Stimulated activated naive CD8-positive, alpha-beta T cell treated with anti-CD3 and anti-CD28 coated beads, Interleukin-15, amount 100 ng/mL, for 72 hours (primary cell): Measurements from ENCODE around the gene EGFL6.
"Not testable (repeated sequence)": the region's sequence is repeated elsewhere in the genome, so short reads cannot be mapped to it uniquely, and the experiment has no call there.

Experiments
- ATAC-seq: fragments of 150-1000 bp; cut with Tn5 transposase; 2 replicates; pipeline ENCODE4 v1.10.0; 2021; ENCODE audit warnings: mild to moderate bottlenecking, moderate library complexity
- DNase-seq, 2 donors: peaks; one replicate each; pipeline ENCODE4 v3.0.0; 2021 to 2022
- H3K27ac Mint-ChIP-seq, 2 donors: one replicate each; pipeline ENCODE4 v1.8.0; 2022; ENCODE audit warnings: mild to moderate bottlenecking in 2 of 2, mixed read lengths in 2 of 2, moderate library complexity in 2 of 2
- H3K27me3 Mint-ChIP-seq: one replicate; pipeline ENCODE4 v1.8.0; 2022; ENCODE audit warnings: mixed read lengths
- H3K4me1 Mint-ChIP-seq: one replicate; pipeline ENCODE4 v1.8.0; 2022; ENCODE audit warnings: mild to moderate bottlenecking, mixed read lengths
- H3K4me3 Mint-ChIP-seq, 2 donors: one replicate each; pipeline ENCODE4 v1.8.0; 2022; ENCODE audit warnings: mild to moderate bottlenecking in 2 of 2, mixed read lengths in 2 of 2, moderate library complexity in 1 of 2
- H3K9me3 Mint-ChIP-seq, 2 donors: one replicate each; pipeline ENCODE4 v1.8.0; 2022; ENCODE audit warnings: mixed read lengths in 2 of 2

Gene EGFL6

DNA sequence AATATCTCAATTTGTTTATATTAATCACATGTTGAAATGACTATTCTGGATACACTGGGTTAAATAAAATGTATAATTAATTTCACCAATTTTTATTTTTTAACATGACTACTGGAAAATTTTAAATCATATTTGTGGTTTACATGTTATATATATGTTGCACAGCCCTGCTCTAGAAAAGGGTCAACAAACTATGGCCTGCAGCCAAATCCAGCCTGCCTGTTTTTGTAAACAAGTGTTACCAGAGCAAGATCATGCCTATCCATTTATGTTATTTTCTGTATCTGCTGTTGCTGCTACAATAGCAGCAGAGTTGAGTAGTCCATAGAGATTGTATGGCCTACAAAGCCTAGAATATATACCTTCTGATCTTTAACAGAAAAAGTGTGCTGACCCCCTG, 84.7 kb downstream of the EGFL6 start:
- Mint-ChIP-seq H3K4me3 (peak overlapping the region in 1 of 2 donors; percentile 76), H3K27me3 (no peaks in the 10 kb centered on the region), H3K9me3 (no peaks in the 10 kb centered on the region), H3K27ac (no peak overlapping the region), H3K4me1 (peaks cover 27% of the 10 kb centered on the region)
- DNase-seq (no peak), ATAC-seq (no peak)

DNA sequence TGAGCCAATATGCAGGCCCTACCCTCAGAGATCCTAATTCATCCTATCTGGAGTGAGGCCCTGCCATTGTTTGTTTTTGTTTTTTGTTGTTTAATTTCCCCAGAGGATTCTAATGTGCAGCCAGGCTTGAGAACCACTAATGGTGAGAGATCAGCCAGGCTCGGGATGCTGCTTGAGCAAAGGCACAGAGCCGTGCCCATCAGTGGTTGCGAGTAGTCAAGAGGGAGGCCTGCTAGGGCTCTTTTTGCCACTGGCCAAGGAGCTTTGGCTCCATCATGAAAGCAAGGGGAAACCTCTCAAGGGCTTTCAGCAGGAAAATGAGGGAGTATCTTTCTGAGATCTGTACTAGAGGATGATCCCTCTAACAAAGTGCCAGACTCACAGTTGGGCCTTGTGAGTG, 86.3 kb downstream of the EGFL6 start:
- peaks cover 28% of the 10 kb centered on the region for H3K4me1 Mint-ChIP-seq
- H3K27me3 Mint-ChIP-seq: no peaks in the 10 kb centered on the region
- no peak overlapping the region for H3K4me3 Mint-ChIP-seq
- peak overlapping the region in 1 of 2 donors; percentile 80 for H3K27ac Mint-ChIP-seq
- no peaks in the 10 kb centered on the region for H3K9me3 Mint-ChIP-seq
- DNase-seq (no peak), ATAC-seq (no peak)

DNA sequence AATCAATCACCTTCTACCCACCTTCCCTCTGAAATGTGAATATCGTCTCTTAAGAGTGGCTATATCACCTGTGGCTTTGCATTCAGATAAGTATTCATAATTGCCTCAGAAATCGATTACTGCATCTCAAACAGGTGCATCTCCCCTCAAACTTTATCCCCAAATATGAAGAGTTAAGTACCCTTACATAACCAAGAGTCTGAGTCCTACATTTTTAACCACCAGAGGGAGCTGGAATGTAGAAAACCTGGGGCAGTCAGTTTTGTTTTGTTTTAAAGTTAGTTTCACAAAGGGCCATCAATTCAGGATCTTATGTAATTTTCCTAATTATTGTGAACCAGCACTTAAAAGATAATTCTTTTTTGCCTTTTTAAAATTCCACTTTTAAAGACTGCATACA, 89.2 kb downstream of the EGFL6 start:
- Mint-ChIP-seq H3K27me3 (no peaks in the 10 kb centered on the region), H3K9me3 (no peaks in the 10 kb centered on the region), H3K4me3 (no peak overlapping the region), H3K4me1 (peaks cover 33% of the 10 kb centered on the region), H3K27ac (peak overlapping the region in 1 of 2 donors; percentile 76)
- ATAC-seq (no peak), DNase-seq (no peak)

DNA sequence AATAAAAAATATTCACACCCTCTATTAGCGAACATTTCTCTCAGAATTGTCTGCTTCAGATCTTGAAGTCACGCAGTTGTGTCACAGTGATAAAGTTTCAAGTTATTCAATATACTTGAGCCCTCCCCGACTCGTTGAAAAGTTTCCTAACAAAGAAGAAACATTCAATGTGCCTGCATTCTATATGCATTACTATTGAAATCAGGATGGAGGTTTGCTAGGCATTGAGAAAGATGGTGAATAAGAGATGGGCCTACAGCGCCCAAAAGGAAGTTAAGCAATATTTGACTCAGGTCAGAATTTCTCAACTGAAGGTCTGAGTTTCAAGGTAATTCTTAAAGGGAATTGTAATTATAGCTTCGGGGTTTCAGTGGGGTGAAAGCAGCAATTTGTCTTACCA, 89.7 kb downstream of the EGFL6 start:
- no peak for ATAC-seq
- Mint-ChIP-seq H3K9me3 (no peaks in the 10 kb centered on the region), H3K27me3 (no peaks in the 10 kb centered on the region), H3K27ac (no peak overlapping the region), H3K4me1 (peaks cover 33% of the 10 kb centered on the region), H3K4me3 (no peak overlapping the region)
- no peak for DNase-seq

DNA sequence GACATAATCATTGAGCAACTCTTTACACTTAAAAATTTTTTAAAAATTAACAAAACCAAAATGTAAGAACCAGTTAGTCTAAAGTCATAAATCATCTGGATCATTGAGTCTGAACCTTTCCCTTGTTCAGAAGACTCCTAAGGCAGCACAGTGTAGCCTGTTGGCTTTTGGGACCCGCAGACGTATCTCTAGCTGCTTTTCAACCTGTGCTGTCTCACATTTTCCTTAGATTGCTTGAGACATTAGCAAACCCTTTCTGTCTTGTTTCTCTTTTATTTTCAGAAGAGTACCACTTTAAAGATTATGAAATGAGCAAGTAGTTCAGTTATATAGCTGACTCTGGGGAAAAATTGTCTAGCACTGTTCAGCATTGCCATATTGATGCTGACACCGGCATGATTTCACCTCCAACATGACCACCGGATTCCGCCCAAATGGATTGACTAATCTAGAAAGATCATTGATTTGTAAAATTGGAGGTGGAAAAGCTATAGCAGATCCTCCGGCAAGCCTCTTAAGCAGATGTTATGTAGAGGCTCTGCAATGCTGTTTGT, 92.4 kb downstream of the EGFL6 start:
- Mint-ChIP-seq H3K27ac (no peak overlapping the region), H3K4me3 (no peak overlapping the region), H3K9me3 (no peaks in the 10 kb centered on the region), H3K27me3 (no peaks in the 10 kb centered on the region), H3K4me1 (peaks cover 22% of the 10 kb centered on the region)
- no peak for DNase-seq
- ATAC-seq: no peak

DNA sequence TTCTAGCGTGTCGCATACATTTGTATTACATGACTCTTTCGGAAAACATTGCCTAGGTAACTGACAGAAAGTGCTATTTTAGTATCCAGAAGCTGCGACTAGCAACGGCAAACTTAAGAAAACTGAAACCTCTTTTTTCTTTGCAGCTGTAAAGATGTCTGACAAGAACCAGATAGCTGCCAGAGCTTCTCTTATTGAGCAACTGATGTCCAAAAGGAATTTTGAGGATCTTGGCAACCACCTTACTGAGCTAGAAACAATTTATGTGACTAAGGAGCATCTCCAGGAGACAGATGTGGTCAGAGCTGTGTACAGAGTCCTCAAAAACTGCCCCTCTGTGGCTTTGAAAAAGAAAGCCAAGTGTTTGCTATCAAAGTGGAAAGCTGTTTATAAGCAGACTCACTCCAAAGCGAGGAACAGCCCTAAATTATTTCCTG, 93.0 kb downstream of the EGFL6 start:
- DNase-seq (no peak), ATAC-seq (no peak)
- Mint-ChIP-seq H3K4me1 (peaks cover 25% of the 10 kb centered on the region), H3K4me3 (no peak overlapping the region), H3K27me3 (no peaks in the 10 kb centered on the region), H3K27ac (no peak overlapping the region), H3K9me3 (no peaks in the 10 kb centered on the region)

DNA sequence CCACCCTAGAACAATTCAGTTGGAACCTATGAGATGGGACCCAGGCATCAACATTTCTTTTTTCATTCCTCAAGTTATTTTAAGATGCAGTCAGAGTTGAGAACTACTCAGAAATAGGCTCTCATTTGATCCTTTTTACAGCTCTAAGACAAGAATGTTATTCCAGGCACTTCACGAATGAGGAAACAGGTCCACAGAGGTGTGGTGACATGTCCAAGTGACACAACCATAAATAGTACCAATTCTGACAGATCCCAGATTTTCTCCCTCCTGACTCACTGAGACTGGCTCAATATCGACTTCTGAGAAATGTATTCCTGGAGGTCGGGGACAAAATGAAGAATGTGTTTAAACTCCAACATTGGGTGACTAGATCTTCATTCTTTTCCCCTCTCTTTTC, 94.6 kb downstream of the EGFL6 start:
- no peaks in the 10 kb centered on the region for H3K27me3 Mint-ChIP-seq
- ATAC-seq: no peak
- no peak overlapping the region for H3K4me3 Mint-ChIP-seq
- H3K9me3 Mint-ChIP-seq: no peaks in the 10 kb centered on the region
- DNase-seq: no peak
- H3K27ac Mint-ChIP-seq: peak overlapping the region in 1 of 2 donors; percentile 12
- H3K4me1 Mint-ChIP-seq: peaks cover 18% of the 10 kb centered on the region

DNA sequence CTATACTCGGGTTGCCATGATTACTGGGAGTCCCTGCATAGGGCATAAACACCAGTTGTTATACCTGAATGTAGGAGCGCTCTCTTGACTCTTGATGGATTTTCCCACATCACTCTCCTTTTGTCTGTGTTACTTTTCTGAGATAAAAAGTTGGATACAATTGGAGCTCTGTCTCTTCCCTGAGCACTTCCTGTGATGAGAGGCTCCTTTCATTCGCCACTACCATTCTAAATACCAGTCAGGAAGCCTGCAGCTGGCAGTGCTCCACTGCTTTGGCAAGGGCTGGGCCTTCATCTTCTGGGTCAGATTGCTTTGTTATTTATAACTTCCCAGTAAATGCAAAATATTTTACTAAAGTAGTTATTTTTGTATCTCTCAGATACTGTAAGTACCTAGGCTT, 97.4 kb downstream of the EGFL6 start:
- no peaks in the 10 kb centered on the region for H3K9me3 Mint-ChIP-seq
- DNase-seq: no peak
- ATAC-seq: no peak
- no peak overlapping the region for H3K27ac Mint-ChIP-seq
- no peak overlapping the region for H3K4me3 Mint-ChIP-seq
- peaks cover 37% of the 10 kb centered on the region for H3K4me1 Mint-ChIP-seq
- H3K27me3 Mint-ChIP-seq: no peaks in the 10 kb centered on the region

DNA sequence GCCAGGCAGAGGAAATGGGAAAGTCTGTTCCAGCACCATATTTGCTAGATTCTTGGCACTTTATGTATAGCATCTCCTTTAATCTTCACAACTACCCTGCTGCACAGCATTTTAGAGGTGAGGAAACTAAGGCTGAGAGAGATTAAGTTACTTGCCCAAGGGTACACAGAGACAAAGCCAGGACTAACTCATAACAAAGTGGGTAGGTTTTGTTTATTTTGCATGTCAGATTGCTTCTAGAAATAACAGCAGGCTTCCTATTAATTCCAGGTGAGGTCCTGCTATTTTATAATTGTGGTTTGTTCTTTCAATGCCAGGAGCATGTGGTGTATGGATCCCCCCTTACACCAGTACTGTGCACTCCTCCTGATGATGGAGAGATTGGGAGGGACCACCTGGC, 98.5 kb downstream of the EGFL6 start:
- ATAC-seq: no peak
- DNase-seq: no peak

DNA sequence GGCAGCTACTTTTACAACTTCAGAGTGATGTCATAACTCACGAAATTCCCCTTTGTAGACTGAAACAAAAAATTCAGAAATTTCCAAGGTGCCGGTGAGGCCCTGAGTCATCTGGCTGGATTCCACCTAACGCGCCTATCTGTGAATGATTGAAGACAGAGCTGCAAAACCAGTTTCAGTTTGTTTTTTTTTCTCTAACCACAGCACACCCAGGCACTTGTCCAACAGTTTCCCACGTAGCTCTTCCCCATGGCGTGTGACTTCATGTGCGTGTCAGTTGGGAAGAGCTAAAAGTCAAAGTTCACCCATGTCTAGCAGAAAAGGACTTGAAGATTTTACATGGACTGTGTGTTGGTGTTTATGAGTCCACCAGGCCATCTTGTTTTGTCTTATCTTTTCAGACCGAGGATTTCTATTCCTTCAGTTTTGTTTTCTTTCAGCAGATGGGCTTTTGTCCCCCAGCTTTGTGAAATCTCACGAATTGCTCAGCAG, 99.9 kb downstream of the EGFL6 start:
- Mint-ChIP-seq H3K4me1 (peaks cover 27% of the 10 kb centered on the region), H3K9me3 (no peaks in the 10 kb centered on the region), H3K4me3 (peak overlapping the region; percentile 49 to 68), H3K27ac (peak overlapping the region; percentile 87 to 92), H3K27me3 (no peaks in the 10 kb centered on the region)
- ATAC-seq (peak; percentile 94), DNase-seq (peak; percentile 33 to 71)

More for the DNA sequence above, 98.5 kb downstream of the EGFL6 start:
- Mint-ChIP-seq H3K4me3 (no peak overlapping the region), H3K27me3 (no peaks in the 10 kb centered on the region), H3K27ac (no peak overlapping the region), H3K9me3 (no peaks in the 10 kb centered on the region), H3K4me1 (peaks cover 27% of the 10 kb centered on the region)

DNA sequence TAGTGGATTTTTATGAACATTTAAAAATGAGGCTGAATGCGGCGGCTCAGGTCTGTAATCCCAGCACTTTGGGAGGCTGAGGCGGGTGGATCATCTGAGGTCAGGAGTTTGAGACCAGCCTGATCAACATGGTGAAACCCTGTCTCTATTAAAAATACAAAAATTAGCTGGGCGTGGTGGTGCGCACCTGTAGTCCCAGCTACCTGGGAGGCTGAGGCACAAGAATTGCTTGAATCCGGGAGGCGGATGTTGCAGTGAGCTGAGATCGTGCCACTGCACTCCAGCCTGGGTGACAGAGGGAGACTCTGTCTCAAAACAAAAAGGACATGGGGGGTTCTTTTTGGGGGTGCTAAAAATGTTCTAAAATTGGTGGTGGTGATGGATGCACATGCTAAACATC, 100.4 kb downstream of the EGFL6 start:
- H3K4me1 Mint-ChIP-seq: peaks cover 27% of the 10 kb centered on the region
- peak overlapping the region; percentile 49 to 68 for H3K4me3 Mint-ChIP-seq
- not testable (repeated sequence) for H3K27me3 Mint-ChIP-seq, ATAC-seq, DNase-seq, H3K9me3 Mint-ChIP-seq
- peak overlapping the region; percentile 87 to 92 for H3K27ac Mint-ChIP-seq

DNA sequence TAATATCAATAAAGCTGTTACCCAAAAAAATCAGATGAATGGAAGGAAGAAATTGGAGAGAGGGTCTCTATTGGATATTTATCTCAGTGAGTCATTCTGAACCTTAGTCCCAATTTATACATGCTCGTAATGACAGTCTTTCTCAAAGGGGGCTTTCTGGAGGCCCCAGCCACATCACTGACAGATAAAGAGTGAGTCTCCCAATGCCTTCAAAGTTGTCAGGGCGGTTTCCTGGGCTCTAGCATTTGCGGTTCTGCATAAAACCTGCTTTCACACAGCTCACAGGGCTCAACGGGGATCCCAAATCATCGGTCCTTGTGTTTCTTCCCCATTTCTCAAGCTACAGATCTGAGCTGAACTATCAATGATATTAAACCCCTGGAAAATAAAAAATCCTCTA, 100.8 kb downstream of the EGFL6 start:
- DNase-seq: no peak
- Mint-ChIP-seq H3K4me1 (peaks cover 27% of the 10 kb centered on the region), H3K27me3 (no peaks in the 10 kb centered on the region), H3K9me3 (no peaks in the 10 kb centered on the region), H3K27ac (no peak overlapping the region), H3K4me3 (peak overlapping the region in 1 of 2 donors; percentile 68)
- no peak for ATAC-seq

DNA sequence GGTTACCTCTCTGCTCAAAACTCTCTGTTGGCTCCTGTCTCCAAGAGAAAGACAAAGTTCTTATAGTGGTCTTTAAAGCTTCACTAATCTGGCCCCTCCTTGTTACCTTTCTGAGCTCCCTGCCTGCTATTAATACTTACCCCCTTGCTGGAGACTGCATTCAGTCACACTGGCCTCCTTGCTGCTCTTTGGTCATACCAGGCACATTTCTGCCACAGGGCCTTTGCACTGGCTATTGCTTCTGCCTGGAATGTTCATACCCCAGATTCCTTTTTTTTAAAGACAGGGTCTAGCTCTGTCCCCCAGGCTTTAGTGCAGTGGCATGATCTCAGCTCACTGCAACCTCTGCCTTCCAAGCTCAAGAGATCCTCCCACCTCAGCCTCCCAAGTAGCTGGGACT, 103.6 kb downstream of the EGFL6 start:
- Mint-ChIP-seq H3K4me3 (no peak overlapping the region), H3K4me1 (peaks cover 23% of the 10 kb centered on the region), H3K27ac (no peak overlapping the region), H3K9me3 (no peaks in the 10 kb centered on the region), H3K27me3 (no peaks in the 10 kb centered on the region)
- ATAC-seq (no peak), DNase-seq (no peak)

DNA sequence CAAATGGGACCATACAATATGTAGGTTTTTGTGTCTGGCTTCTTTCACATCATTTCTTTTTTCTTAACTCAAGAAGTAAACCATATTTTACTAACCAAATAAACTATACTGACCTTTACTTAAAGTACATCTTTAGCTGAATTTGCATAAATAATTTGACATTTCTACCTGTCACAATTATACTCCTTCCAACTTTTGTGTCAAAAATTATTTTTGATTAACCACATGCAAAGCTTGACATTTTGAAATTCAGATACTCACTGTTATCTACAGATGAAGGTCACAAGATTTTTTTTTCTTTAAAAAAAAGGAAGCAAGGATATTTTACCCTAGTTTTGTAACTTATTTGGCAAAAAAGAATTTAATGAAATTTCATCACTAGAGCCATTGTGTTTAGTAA, 107.5 kb downstream of the EGFL6 start:
- Mint-ChIP-seq H3K27me3 (no peaks in the 10 kb centered on the region), H3K4me3 (no peak overlapping the region), H3K9me3 (no peaks in the 10 kb centered on the region), H3K4me1 (no peaks in the 10 kb centered on the region), H3K27ac (no peak overlapping the region)
- ATAC-seq (no peak), DNase-seq (no peak)

DNA sequence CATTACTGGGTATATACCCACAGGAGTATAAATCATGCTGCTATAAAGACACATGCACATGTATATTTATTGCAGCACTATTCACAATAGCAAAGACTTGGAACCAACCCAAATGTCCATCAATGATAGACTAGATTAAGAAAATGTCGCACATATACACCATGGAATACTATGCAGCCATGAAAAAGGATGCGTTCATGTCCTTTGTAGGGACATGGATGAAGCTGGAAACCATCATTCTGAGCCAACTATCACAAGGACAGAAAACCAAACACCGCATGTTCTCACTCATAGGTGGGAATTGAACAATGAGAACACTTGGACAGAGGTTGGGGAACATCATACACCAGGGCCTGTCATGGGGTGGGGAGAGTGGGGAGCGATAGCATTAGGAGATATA, 110.3 kb downstream of the EGFL6 start:
- not testable (repeated sequence) for ATAC-seq, H3K4me1 Mint-ChIP-seq, H3K27me3 Mint-ChIP-seq, H3K4me3 Mint-ChIP-seq, DNase-seq, H3K27ac Mint-ChIP-seq, H3K9me3 Mint-ChIP-seq

DNA sequence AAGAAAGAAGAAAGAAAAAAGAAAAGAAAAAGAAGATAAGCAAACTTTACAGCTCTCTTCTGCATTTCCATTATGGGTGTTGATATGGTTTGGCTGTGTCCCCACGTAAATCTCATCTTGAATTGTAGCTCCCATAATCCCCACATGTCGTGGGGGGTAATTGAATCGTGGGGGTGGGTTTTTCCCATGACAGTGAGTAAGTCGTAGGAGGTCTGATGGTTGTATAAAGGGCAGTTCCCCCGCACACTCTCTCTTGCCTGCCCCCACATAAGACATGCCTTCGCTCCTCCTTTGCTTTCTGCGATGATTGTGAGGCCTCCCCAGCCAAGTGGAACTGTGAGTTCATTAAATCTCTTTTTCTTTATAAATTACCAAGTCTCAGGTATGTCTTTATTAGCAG, 112.2 kb downstream of the EGFL6 start:
- ATAC-seq: no peak
- H3K4me1 Mint-ChIP-seq: peaks cover 20% of the 10 kb centered on the region
- H3K4me3 Mint-ChIP-seq: no peak overlapping the region
- no peaks in the 10 kb centered on the region for H3K9me3 Mint-ChIP-seq
- H3K27ac Mint-ChIP-seq: no peak overlapping the region
- H3K27me3 Mint-ChIP-seq: no peaks in the 10 kb centered on the region
- no peak for DNase-seq
